ENCODE measurements around the gene ZNF18.

- TF ChIP-seq GABPA (IDR thresholded peaks at IDR 0.05; ENCODE audit: low read depth, low read length) (no peak), GABPA (CRISPR knock-in tag; IDR thresholded peaks at IDR 0.05; ENCODE audit: low read depth) (no peak), FOSL1 (CRISPR knock-in tag; IDR thresholded peaks at IDR 0.05; ENCODE audit: borderline replicate concordance) (no peak), TBL1XR1 (IDR thresholded peaks at IDR 0.05; ENCODE audit: borderline replicate concordance, low read length, partially characterized antibody) (no peak), CTCF (CRISPR knock-in tag; IDR thresholded peaks at IDR 0.05) (no peak), JUN (CRISPR knock-in tag; IDR thresholded peaks at IDR 0.05) (no peak), SRSF9 (IDR thresholded peaks at IDR 0.05; ENCODE audit: borderline replicate concordance, insufficient read depth, low read depth, low read length, poor library complexity, severe bottlenecking) (no peak), ZNF720 (CRISPR knock-in tag; IDR thresholded peaks at IDR 0.05) (no peak), CREB1 (IDR thresholded peaks at IDR 0.05) (no peak), CREB1 (CRISPR knock-in tag; IDR thresholded peaks at IDR 0.05) (no peak)
Observed at GRCh38 chr17:11990363-11990983, 6.8 kb downstream of the ZNF18 start.

Data from HepG2 (cell line).